HepG2 (cell line): ENCODE data around the gene ZKSCAN1. TPM values are rescaled to one million over a fixed set of nuclear protein-coding genes. Genes with fewer than 3 reads are reported as not detected.

Experiments used
- AKAP8 ChIP-seq: sonication (generic); formaldehyde crosslinking; IDR thresholded peaks from 2 replicates; pipeline ENCODE4 v1.5.1; 2020; ENCODE audit warnings: mild to moderate bottlenecking, missing genetic modification reagents
- GABPA ChIP-seq, 2 experiments: IDR thresholded peaks; 2 replicates each; pipeline ENCODE4 v1.6.1; 2011 to 2016; ENCODE audit warnings: low read depth in 2 of 2, low read length in 1 of 2, missing biosample characterization in 1 of 2, missing genetic modification characterization in 1 of 2
- HOXA5 ChIP-seq: sonication (generic); formaldehyde crosslinking; IDR thresholded peaks from 2 replicates; pipeline ENCODE4 v1.4.0; 2020; ENCODE audit warnings: missing genetic modification reagents
- RFX5 ChIP-seq: IDR thresholded peaks from 2 replicates; pipeline ENCODE4 v1.6.1; 2011; ENCODE audit warnings: low read depth, low read length, improper control_type of control experiment
- ZBTB21 ChIP-seq: sonication (generic); formaldehyde crosslinking; IDR thresholded peaks from 2 replicates; pipeline ENCODE4 v1.4.0; 2020; ENCODE audit warnings: missing genetic modification reagents
- ZFAT ChIP-seq: sonication (generic); formaldehyde crosslinking; conservative IDR thresholded peaks from 2 replicates; pipeline ENCODE4 v1.8.1; 2023; ENCODE audit warnings: missing genetic modification reagents, inconsistent platforms
- ZFX ChIP-seq: sonication (generic); formaldehyde crosslinking; IDR thresholded peaks from 2 replicates; pipeline ENCODE4 v1.4.0; 2020; ENCODE audit warnings: mild to moderate bottlenecking, low read depth, missing genetic modification reagents, moderate library complexity
- ZNF615 ChIP-seq: sonication (generic); formaldehyde crosslinking; IDR thresholded peaks from 2 replicates; pipeline ENCODE4 v1.5.0; 2020; ENCODE audit warnings: mild to moderate bottlenecking, missing genetic modification reagents, borderline replicate concordance
- polyA plus RNA-seq, 8 experiments: library from polyadenylated mRNA; depleted of rRNA in 3 of 8; stranded (reverse) in 7 of 8; unstranded in 1 of 8; fragments of >200 nt; fragmentation: Illumina TruSeq in 4 of 8; extraction: Trizol in 4 of 8; gene quantifications; 2 replicates each; pipeline versions ENCODE4 v1.2.1 to v1.2.3, GENCODE V29; 2011 to 2016; ENCODE audit warnings: low read depth in 4 of 8, missing spikeins in 1 of 8, mixed read lengths in 1 of 8; ENCODE audit not compliant: insufficient read depth in 1 of 8
- total RNA-seq, 5 experiments: library from RNA; depleted of rRNA; stranded (reverse); fragments of >200 nt; fragmentation: Illumina TruSeq; extraction: Trizol; gene quantifications; 2 replicates each; pipeline ENCODE4 v1.2.3, GENCODE V29; 2016; ENCODE audit warnings: low read depth in 1 of 5
- TF ChIP-seq, protein P1 (sequence below): sonication (generic); formaldehyde crosslinking; IDR thresholded peaks from 2 replicates; pipeline ENCODE4 v1.4.0; 2020; ENCODE audit warnings: missing genetic modification reagents
- TF ChIP-seq, protein P2 (sequence below): sonication (generic); formaldehyde crosslinking; IDR thresholded peaks from 2 replicates; pipeline ENCODE4 v1.5.1; 2020; ENCODE audit warnings: missing genetic modification reagents, mild to moderate bottlenecking, borderline replicate concordance
- TF ChIP-seq, protein P3 (sequence below): sonication (generic); formaldehyde crosslinking; IDR thresholded peaks from 2 replicates; pipeline ENCODE4 v1.5.1; 2020; ENCODE audit warnings: missing genetic modification reagents, mild to moderate bottlenecking, borderline replicate concordance
- TF ChIP-seq, protein P4 (sequence below): IDR thresholded peaks from 2 replicates; pipeline ENCODE4 v1.6.1; 2016
- TF ChIP-seq, protein P5 (sequence below): sonication (generic); formaldehyde crosslinking; IDR thresholded peaks from 2 replicates; pipeline ENCODE4 v1.9.0; 2021; ENCODE audit warnings: missing genetic modification reagents, borderline replicate concordance
- TF ChIP-seq, protein P6 (sequence below): sonication (generic); formaldehyde crosslinking; IDR thresholded peaks from 2 replicates; pipeline ENCODE4 v1.5.0; 2020; ENCODE audit warnings: missing genetic modification reagents

Gene ZKSCAN1
- total and polyA plus RNA-seq, 2 of the 13 experiments (the other 11 are each of a cell fraction or from before 2014, with no cell fraction given), result 46.4 to 60.6 TPM

DNA sequence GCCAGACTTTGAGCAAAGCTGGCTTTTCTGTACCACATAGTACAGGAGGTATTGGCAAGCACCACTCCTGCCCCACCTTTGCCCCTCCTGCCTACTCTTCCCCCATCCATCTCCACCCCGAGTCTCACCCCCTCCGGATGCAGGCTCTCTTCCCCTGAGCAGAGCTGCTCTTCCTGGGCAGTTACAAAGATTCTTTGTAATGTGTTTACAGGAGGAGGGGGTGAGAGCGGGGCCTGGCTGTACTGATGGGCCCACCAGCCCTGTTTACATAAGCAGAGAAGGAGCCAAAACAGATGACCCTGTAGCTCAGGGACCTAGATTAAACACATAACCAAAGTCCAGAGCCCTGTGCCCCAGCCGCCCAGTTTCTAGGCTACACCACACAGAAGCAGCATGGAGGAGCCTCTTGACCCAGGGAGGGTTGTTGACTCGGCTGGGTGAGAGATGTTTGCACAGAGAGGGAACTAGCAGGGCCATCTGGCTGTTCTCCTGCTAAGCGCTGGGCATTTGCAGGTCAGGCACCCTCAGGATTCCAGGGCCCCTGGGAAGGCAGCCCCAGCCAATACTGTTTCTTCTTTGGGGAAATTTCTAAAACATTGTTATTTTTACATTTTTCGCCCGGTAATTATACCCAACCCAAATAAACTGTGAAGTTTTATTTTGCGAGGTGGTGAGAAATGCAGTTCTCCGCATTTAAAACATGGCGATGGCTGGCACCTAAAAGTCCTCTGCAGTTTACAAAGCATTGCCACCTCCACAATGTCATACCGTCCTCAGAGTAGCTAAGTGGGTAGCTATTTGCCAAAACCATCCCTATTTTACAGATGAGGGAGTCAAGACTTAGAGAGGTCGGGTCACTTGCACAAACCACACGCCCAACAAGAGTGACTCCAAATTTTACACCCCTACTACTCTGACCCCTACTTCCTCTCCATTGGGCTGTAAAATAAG lies 11.4 kb upstream of the ZKSCAN1 start (continued):
- TF ChIP-seq, protein P1, sequence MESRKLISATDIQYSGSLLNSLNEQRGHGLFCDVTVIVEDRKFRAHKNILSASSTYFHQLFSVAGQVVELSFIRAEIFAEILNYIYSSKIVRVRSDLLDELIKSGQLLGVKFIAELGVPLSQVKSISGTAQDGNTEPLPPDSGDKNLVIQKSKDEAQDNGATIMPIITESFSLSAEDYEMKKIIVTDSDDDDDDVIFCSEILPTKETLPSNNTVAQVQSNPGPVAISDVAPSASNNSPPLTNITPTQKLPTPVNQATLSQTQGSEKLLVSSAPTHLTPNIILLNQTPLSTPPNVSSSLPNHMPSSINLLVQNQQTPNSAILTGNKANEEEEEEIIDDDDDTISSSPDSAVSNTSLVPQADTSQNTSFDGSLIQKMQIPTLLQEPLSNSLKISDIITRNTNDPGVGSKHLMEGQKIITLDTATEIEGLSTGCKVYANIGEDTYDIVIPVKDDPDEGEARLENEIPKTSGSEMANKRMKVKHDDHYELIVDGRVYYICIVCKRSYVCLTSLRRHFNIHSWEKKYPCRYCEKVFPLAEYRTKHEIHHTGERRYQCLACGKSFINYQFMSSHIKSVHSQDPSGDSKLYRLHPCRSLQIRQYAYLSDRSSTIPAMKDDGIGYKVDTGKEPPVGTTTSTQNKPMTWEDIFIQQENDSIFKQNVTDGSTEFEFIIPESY (CRISPR knock-in tag), result peak; percentile 74; the same call in 1 of the 2 replicates
- TF ChIP-seq ZFX (peak; percentile 52; the same call in 1 of the 2 replicates), GABPA (IDR thresholded peaks at IDR 0.05; ENCODE audit: low read depth, low read length) (no peak), GABPA (CRISPR knock-in tag; IDR thresholded peaks at IDR 0.05; ENCODE audit: low read depth) (peak; percentile 85), ZBTB21 (CRISPR knock-in tag) (no peak), RFX5 (peak; percentile 18; the same call in 1 of the 2 replicates), ZNF615 (CRISPR knock-in tag) (no peak), HOXA5 (no peak; the same call in 1 of the 2 replicates), AKAP8 (CRISPR knock-in tag) (peak; percentile 18; the same call in 1 of the 2 replicates), ZFAT (no peak)
- TF ChIP-seq, protein P2, sequence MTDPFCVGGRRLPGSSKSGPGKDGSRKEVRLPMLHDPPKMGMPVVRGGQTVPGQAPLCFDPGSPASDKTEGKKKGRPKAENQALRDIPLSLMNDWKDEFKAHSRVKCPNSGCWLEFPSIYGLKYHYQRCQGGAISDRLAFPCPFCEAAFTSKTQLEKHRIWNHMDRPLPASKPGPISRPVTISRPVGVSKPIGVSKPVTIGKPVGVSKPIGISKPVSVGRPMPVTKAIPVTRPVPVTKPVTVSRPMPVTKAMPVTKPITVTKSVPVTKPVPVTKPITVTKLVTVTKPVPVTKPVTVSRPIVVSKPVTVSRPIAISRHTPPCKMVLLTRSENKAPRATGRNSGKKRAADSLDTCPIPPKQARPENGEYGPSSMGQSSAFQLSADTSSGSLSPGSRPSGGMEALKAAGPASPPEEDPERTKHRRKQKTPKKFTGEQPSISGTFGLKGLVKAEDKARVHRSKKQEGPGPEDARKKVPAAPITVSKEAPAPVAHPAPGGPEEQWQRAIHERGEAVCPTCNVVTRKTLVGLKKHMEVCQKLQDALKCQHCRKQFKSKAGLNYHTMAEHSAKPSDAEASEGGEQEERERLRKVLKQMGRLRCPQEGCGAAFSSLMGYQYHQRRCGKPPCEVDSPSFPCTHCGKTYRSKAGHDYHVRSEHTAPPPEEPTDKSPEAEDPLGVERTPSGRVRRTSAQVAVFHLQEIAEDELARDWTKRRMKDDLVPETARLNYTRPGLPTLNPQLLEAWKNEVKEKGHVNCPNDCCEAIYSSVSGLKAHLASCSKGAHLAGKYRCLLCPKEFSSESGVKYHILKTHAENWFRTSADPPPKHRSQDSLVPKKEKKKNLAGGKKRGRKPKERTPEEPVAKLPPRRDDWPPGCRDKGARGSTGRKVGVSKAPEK (CRISPR knock-in tag), result no peak
- TF ChIP-seq, protein P3, sequence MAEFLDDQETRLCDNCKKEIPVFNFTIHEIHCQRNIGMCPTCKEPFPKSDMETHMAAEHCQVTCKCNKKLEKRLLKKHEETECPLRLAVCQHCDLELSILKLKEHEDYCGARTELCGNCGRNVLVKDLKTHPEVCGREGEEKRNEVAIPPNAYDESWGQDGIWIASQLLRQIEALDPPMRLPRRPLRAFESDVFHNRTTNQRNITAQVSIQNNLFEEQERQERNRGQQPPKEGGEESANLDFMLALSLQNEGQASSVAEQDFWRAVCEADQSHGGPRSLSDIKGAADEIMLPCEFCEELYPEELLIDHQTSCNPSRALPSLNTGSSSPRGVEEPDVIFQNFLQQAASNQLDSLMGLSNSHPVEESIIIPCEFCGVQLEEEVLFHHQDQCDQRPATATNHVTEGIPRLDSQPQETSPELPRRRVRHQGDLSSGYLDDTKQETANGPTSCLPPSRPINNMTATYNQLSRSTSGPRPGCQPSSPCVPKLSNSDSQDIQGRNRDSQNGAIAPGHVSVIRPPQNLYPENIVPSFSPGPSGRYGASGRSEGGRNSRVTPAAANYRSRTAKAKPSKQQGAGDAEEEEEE (CRISPR knock-in tag), result no peak
- TF ChIP-seq, protein P4, sequence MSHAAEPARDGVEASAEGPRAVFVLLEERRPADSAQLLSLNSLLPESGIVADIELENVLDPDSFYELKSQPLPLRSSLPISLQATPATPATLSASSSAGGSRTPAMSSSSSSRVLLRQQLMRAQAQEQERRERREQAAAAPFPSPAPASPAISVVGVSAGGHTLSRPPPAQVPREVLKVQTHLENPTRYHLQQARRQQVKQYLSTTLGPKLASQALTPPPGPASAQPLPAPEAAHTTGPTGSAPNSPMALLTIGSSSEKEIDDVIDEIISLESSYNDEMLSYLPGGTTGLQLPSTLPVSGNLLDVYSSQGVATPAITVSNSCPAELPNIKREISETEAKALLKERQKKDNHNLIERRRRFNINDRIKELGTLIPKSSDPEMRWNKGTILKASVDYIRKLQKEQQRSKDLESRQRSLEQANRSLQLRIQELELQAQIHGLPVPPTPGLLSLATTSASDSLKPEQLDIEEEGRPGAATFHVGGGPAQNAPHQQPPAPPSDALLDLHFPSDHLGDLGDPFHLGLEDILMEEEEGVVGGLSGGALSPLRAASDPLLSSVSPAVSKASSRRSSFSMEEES (CRISPR knock-in tag), result peak; percentile 82
- TF ChIP-seq, protein P5, sequence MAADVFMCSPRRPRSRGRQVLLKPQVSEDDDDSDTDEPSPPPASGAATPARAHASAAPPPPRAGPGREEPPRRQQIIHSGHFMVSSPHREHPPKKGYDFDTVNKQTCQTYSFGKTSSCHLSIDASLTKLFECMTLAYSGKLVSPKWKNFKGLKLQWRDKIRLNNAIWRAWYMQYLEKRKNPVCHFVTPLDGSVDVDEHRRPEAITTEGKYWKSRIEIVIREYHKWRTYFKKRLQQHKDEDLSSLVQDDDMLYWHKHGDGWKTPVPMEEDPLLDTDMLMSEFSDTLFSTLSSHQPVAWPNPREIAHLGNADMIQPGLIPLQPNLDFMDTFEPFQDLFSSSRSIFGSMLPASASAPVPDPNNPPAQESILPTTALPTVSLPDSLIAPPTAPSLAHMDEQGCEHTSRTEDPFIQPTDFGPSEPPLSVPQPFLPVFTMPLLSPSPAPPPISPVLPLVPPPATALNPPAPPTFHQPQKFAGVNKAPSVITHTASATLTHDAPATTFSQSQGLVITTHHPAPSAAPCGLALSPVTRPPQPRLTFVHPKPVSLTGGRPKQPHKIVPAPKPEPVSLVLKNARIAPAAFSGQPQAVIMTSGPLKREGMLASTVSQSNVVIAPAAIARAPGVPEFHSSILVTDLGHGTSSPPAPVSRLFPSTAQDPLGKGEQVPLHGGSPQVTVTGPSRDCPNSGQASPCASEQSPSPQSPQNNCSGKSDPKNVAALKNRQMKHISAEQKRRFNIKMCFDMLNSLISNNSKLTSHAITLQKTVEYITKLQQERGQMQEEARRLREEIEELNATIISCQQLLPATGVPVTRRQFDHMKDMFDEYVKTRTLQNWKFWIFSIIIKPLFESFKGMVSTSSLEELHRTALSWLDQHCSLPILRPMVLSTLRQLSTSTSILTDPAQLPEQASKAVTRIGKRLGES (CRISPR knock-in tag), result 0 out of 2 replicates have a peak, but pooled peaks have one; percentile 41
- TF ChIP-seq, protein P6, sequence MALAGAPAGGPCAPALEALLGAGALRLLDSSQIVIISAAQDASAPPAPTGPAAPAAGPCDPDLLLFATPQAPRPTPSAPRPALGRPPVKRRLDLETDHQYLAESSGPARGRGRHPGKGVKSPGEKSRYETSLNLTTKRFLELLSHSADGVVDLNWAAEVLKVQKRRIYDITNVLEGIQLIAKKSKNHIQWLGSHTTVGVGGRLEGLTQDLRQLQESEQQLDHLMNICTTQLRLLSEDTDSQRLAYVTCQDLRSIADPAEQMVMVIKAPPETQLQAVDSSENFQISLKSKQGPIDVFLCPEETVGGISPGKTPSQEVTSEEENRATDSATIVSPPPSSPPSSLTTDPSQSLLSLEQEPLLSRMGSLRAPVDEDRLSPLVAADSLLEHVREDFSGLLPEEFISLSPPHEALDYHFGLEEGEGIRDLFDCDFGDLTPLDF (CRISPR knock-in tag), result no peak
